DND-41 (cell line): Measurements from ENCODE around the gene ZNF454.

Source experiments
- CTCF ChIP-seq: IDR thresholded peaks from 2 replicates; pipeline ENCODE4 v1.5.1; 2012; ENCODE audit warnings: borderline replicate concordance, low read length, moderate library complexity, mild to moderate bottlenecking; ENCODE audit not compliant: poor library complexity, severe bottlenecking; ENCODE audit errors: extremely low read depth
- EZH2 ChIP-seq: IDR thresholded peaks from 3 replicates; pipeline ENCODE4 v1.6.1; 2012; ENCODE audit warnings: borderline replicate concordance, low read depth, mild to moderate bottlenecking, moderate library complexity, low read length, inconsistent platforms; ENCODE audit not compliant: severe bottlenecking

DNA sequence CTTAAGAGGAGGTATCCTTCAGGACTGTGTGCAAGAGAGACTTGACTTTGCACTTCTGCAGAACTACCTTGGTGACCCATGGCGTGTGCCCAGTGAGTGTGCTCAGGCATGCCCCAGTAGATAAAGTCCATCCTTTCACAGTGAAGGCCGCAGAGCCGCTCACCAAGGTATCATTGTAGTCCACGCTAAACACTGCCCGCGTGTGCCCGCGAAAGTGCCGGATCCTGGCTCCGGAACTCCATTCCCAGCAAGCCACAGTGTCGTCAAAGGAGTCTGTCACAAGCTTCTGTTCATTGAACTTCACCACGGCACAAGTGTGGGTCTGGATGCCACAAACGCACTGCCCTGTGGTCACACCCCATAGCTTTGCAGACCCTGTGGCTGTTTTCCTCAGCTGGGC lies 57.4 kb downstream of the ZNF454 start:
- TF ChIP-seq CTCF (no peak), EZH2 (no peak)
